Mesothelial cell of epicardium (in vitro differentiated cells): ENCODE results near the gene ATP13A1. TPM values are rescaled to one million over a fixed set of nuclear protein-coding genes. Genes with fewer than 3 reads are reported as not detected.

Source experiments
- DNase-seq, 2 experiments: peaks; one replicate each; pipeline ENCODE4 v3.0.0; 2021; ENCODE audit warnings: low spot score in 2 of 2; ENCODE audit not compliant: unreplicated experiment in 2 of 2
- H3K27ac Mint-ChIP-seq: 2 replicates; pipeline ENCODE4 v1.8.0; 2021; ENCODE audit warnings: mixed read lengths
- H3K27me3 Mint-ChIP-seq: 2 replicates; pipeline ENCODE4 v1.8.0; 2021; ENCODE audit warnings: low read depth, mixed read lengths
- H3K36me3 Mint-ChIP-seq: 2 replicates; pipeline ENCODE4 v1.8.0; 2021; ENCODE audit warnings: mixed read lengths
- H3K4me1 Mint-ChIP-seq: 2 replicates; pipeline ENCODE4 v1.8.0; 2021; ENCODE audit warnings: mixed read lengths
- H3K4me3 Mint-ChIP-seq: 2 replicates; pipeline ENCODE4 v1.8.0; 2021; ENCODE audit warnings: mild to moderate bottlenecking, moderate library complexity, mixed read lengths
- H3K9me3 Mint-ChIP-seq: 2 replicates; pipeline ENCODE4 v1.8.0; 2021; ENCODE audit warnings: mixed read lengths
- total RNA-seq: library from RNA; stranded (reverse); gene quantifications from 3 replicates; pipeline ENCODE4 v1.2.1, GENCODE V29; 2021
- TF ChIP-seq, protein P1 (sequence below): fragments of 200-600 bp; sonication (generic); IDR thresholded peaks from one replicate; pipeline ENCODE4 v1.5.0; 2021; ENCODE audit warnings: antibody characterized with exemption; ENCODE audit not compliant: unreplicated experiment

Gene ATP13A1
- total RNA-seq, 1 donor from 2014 or later: 88.3 TPM

DNA sequence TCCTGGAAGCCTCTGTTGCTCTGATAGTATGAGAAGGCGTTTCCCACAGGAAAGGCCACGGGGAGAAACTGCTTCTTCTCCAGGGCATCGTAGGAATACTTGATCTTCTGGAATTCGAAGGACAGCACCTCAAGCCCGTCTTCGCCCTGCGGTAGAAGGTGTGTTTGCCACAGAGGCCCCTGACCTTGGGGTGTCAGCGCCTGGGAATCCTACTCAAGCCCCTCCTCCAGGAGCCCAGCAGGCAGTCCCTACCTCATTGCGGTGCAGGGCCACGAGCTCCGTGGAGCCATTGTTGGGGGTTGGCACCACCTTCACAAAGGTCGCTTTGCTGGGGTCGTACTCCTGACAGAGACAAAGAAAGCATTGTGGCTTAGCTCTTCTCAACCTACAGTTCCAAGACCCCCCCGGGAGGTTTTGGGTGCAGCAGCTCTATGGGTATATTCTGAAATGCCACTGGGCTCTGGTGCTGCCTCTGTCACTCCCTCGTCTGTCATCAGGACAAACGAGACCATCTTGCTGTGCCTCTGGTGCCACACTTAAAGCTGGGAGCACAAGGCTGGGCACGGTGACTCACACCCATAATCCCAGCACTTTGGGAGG, 3.7 kb downstream of the ATP13A1 start:
- H3K4me1 Mint-ChIP-seq: peaks cover 20% of the 10 kb centered on the region
- H3K36me3 Mint-ChIP-seq: peaks cover 16% of the 10 kb centered on the region
- TF ChIP-seq, protein P1, sequence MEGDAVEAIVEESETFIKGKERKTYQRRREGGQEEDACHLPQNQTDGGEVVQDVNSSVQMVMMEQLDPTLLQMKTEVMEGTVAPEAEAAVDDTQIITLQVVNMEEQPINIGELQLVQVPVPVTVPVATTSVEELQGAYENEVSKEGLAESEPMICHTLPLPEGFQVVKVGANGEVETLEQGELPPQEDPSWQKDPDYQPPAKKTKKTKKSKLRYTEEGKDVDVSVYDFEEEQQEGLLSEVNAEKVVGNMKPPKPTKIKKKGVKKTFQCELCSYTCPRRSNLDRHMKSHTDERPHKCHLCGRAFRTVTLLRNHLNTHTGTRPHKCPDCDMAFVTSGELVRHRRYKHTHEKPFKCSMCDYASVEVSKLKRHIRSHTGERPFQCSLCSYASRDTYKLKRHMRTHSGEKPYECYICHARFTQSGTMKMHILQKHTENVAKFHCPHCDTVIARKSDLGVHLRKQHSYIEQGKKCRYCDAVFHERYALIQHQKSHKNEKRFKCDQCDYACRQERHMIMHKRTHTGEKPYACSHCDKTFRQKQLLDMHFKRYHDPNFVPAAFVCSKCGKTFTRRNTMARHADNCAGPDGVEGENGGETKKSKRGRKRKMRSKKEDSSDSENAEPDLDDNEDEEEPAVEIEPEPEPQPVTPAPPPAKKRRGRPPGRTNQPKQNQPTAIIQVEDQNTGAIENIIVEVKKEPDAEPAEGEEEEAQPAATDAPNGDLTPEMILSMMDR: no peak
- H3K27ac Mint-ChIP-seq: no peak overlapping the region
- H3K9me3 Mint-ChIP-seq: no peaks in the 10 kb centered on the region
- no peaks in the 10 kb centered on the region for H3K27me3 Mint-ChIP-seq
- no peak overlapping the region for H3K4me3 Mint-ChIP-seq
- no peak for DNase-seq

DNA sequence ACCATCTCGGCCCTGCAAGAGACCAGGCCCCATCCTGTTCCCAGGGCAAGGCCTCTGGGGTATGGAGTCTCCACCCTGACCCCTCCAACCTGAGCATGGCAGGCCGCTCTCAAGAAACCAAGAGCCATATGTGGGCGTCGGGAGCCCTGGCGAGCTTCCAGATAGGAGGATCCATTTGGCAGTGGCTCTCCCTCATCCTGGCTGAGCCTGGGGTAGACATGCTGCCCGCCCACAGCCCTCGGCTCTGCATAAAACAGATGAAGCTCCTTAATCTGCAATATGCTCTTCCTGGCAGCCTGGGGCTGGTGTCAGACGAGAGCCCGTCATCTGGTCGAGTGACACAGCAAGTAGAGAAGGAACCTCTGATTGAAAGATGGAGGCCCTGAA, 6.1 kb downstream of the ATP13A1 start:
- DNase-seq: no peak
- H3K36me3 Mint-ChIP-seq: peaks cover 30% of the 10 kb centered on the region

DNA sequence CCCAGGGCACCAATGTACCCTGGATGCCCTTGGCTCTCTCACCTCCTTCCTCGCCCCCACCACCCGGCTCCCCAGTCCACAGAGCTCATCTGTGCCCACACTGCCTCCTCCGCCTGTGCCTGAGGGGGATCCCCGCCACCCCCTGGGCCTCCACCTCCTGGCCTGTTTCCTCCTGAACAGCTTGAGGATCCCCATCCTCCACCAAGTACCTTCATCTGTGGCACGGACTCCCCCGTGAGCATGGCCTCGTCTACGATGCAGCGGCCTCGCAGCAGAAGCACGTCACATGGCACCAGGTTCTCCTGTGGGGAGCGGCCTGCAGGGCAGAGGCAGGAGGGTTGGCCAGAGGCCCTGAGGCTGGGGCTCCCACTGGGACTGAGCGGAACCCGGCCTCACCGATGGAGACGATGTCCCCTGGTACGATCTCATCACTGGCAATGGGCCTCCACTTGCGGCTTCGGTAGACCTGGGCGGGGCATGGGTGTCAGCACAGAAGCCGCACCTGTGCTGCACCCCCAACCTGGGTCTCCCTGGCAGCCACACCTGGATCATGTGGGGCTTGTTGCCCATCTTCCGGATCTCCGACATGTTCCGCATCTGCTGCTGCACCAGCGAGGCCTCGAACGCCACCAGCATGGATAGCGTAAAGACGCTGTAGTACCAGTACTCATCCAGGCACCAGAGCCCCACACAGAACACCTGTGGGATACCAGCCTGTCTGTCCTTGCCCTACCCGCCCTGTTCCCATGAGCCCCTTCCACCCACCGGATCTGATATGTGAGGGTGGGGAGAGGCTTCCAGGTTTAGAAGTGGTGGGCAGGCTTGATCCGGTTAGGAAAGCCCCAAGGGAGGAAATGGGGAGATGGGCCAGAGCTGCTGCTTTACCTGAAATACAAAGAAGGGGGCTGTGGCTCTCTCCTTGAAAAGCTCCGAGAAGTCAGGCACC, 6.8 kb downstream of the ATP13A1 start:
- Mint-ChIP-seq H3K4me3 (no peak overlapping the region), H3K27ac (no peak overlapping the region), H3K36me3 (peaks cover 30% of the 10 kb centered on the region), H3K27me3 (no peaks in the 10 kb centered on the region), H3K4me1 (peaks cover 8% of the 10 kb centered on the region), H3K9me3 (no peaks in the 10 kb centered on the region)
- no peak for DNase-seq
- TF ChIP-seq, protein P1: no peak

More for the DNA sequence above, 6.1 kb downstream of the ATP13A1 start:
- Mint-ChIP-seq H3K4me1 (peaks cover 15% of the 10 kb centered on the region), H3K4me3 (no peak overlapping the region), H3K27me3 (no peaks in the 10 kb centered on the region), H3K9me3 (no peaks in the 10 kb centered on the region), H3K27ac (no peak overlapping the region)
- TF ChIP-seq, protein P1: no peak

DNA sequence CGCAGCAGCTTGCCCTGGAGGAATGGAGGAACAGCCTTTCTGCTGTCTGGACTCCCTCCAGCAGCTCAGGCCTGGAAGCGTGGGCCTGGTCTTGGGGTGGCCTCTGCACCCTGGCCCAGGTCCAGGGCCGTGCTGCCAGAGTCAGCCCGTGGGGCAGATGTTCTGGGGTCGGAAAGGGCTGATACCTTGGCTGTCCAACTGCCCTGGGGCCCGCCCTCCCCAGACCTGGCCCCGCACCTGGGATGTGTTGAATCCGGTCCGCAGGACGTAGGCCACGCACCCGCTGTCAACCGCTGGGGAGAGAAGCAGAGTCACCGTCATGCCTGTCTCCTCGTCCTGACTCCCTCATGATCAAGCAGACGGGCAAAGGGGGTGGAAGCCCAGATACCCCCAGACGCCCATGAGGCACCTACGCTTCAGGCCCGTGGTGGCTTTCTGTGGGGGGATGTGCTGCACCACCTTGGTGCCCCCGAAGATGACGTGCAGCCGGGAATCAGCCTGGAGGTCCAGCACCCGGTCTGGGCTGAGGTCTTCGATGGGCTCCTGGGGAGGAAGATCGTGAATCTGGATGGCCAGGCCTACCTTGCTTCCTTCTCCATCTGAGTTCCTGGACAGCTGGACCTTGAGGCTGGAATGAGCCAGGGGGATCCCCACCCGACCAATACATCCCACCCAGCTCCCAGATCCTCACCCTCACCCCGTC, 7.7 kb downstream of the ATP13A1 start:
- TF ChIP-seq, protein P1: no peak
- H3K4me3 Mint-ChIP-seq: no peak overlapping the region
- H3K27me3 Mint-ChIP-seq: no peaks in the 10 kb centered on the region
- H3K9me3 Mint-ChIP-seq: no peaks in the 10 kb centered on the region
- no peak overlapping the region for H3K27ac Mint-ChIP-seq
- H3K36me3 Mint-ChIP-seq: peaks cover 30% of the 10 kb centered on the region
- DNase-seq: no peak
- no peaks in the 10 kb centered on the region for H3K4me1 Mint-ChIP-seq

DNA sequence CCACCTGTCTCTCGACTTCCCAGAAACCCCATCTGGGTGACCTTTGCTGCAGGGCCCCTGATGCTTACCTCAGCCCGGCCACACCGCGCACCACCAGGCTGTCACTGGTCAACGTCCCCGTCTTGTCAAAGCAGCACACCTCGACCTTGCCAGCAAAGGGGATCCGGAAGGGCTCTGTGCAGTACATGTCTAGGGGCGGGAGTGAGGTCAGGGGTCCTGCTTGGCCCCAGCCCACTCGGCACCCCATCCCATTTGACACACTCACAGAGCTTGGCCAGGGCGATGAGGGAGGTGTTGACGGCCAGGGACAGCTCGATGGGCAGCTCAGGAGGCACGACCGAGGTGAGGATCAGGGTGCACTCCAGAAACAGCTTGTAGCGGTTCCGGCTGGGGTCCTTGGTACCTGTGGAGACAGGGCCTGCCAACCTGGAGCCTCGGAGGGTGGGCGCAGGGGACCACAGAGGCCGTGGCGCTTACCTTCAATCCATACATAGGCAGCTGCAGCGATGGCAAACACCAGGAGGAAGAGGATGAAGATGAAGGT, 8.4 kb downstream of the ATP13A1 start:
- TF ChIP-seq, protein P1: no peak
- no peak overlapping the region for H3K27ac Mint-ChIP-seq
- no peaks in the 10 kb centered on the region for H3K9me3 Mint-ChIP-seq
- H3K36me3 Mint-ChIP-seq: peaks cover 34% of the 10 kb centered on the region
- no peak overlapping the region for H3K4me3 Mint-ChIP-seq
- no peak for DNase-seq
- no peaks in the 10 kb centered on the region for H3K27me3 Mint-ChIP-seq
- H3K4me1 Mint-ChIP-seq: no peaks in the 10 kb centered on the region
